GM19324 (cell line): ENCODE measurements around the gene CCS.
"Not testable (repeated sequence)": the region's sequence is repeated elsewhere in the genome, so short reads cannot be mapped to it uniquely, and the experiment has no call there.

Experiments used
- ATAC-seq: cut with Tn5 transposase; IDR thresholded peaks from one replicate; pipeline ENCODE4 v1.9.1; 2021; ENCODE audit warnings: mild to moderate bottlenecking, moderate library complexity; ENCODE audit not compliant: unreplicated experiment, low FRiP score

CCS gene

DNA sequence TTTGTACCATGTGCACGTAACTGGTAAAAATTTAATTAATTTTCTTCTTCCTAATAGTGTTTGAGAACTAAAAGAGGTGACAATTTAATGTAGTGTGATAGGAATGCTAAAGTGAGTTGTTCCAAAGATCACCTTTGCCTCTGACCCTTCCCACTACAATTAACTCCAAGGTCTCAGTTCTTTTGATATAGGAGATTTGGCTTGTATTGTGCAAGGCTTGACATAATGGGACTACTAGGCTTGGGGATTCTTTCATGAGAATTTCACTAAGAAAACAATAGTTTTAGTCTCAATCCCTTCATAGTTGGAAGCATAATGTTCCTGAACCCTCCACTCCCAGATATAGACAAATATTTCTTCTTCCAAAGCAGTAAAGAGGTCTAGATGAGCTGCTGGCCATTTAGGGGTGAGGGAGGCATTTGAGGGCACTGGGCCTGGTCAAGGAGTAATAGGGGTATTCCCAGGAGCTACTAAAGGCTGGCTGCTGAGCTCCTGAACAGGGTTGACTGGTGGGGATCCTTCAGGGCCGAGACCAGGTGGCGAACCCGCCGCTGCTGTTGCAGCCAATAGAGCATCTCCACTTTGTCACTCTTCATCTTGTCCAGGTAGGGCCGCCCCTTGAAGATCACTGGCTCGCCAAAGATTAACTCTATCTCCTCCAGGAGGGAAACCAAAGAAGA, 2.8 kb upstream of the CCS start:
- ATAC-seq = no peak

GRCh38 chr11:66591175-66591574, 1.8 kb upstream of the CCS start:
- ATAC-seq = no peak

DNA sequence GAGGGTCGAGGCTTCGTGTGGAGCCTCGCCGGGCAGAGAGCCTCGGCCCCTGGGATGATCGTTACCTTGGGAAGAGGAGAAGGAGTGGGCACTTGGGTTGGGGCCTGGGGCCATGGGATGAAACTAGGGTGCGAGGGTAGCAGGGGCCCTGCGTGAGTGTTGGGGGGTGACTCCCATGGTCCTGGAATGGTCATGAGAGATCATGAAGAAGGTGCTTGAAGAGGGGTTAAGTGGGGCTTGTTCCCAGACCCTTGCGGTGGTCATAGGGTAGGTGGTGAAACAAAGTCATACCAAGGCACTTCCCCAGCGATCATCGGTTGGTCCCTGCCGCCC, 284 bp downstream of the CCS start:
- ATAC-seq = no peak

- ATAC-seq = no peak
Measured at GRCh38 chr11:66593650-66594049, 665 bp downstream of the CCS start.

DNA sequence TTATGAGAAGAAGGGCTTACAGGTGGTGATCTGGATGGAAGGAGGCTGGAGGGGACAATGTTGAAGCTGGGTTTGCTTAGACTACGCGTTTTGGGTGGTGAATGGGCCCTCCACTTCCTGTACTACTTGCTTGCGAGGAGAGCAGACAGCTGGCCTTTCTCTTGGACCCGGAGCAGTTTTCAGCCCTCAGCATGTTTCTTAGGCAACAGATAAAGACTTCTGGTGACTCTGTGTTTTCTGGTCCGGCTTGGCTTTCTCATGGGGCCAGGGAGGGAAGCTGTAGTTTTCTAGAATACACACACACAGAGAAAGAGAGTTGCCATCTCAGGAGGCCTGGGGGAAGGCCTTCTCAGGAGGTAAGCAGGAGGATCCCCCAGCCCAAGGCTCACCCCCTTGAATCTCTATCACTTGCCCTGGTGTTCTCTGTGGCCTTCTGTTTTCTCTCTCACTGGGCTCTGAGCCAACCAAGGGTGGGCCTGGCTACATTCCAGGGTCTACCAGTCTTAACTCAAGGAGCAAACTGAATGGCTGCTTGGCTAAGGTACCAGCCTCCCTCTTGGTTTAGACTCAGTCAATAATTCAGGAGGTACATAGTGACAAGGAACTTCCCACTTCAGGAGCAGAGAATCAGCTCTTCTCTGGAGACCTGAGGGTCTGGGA, 2.4 kb downstream of the CCS start:
- no peak for ATAC-seq

DNA sequence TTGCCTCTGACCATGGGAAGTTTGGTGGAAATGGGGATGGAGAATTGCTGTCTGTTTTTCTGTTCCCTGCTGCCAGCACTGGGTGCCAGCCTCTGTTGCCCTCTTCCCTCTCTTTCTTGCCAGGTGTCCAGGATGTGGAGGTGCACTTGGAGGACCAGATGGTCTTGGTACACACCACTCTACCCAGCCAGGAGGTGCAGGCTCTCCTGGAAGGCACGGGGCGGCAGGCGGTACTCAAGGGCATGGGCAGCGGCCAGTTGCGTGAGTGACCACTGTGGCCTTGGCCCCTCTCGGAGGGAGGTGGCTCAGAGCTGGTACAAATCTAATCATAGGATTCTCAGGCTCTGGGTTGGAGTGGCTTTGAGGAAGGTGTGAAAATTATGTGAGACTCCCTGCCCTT, 6.0 kb downstream of the CCS start:
- no peak for ATAC-seq

GRCh38 chr11:66600219-66600618, 7.2 kb downstream of the CCS start:
- no peak for ATAC-seq

GRCh38 chr11:66600631-66601233, 7.7 kb downstream of the CCS start:
- ATAC-seq = no peak

GRCh38 chr11:66603072-66603471, 10.1 kb downstream of the CCS start:
- no peak for ATAC-seq

- ATAC-seq = no peak
Measured at GRCh38 chr11:66604155-66604554, 11.2 kb downstream of the CCS start.

DNA sequence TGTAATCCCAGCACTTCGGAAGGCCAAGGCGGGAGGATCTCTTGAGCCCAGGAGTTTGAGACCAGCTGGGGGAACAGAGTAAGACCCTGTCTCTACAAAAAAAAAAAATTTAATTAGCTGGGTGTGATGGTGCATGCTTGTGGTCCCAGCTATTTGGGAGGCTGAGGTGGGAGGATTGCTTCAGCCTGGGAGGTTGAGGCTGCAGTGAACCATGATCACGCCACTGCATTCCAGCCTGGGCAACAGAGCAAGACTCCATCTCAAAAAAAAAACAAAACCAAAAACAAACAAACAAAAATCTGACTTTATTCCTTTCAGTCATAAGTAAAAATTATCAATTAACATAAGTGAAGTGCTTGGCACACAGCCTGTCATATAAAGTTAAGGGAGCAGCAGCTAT, 13.6 kb downstream of the CCS start:
- ATAC-seq = not testable (repeated sequence)

- no peak for ATAC-seq
Measured at GRCh38 chr11:66607126-66607834, 14.3 kb downstream of the CCS start.

DNA sequence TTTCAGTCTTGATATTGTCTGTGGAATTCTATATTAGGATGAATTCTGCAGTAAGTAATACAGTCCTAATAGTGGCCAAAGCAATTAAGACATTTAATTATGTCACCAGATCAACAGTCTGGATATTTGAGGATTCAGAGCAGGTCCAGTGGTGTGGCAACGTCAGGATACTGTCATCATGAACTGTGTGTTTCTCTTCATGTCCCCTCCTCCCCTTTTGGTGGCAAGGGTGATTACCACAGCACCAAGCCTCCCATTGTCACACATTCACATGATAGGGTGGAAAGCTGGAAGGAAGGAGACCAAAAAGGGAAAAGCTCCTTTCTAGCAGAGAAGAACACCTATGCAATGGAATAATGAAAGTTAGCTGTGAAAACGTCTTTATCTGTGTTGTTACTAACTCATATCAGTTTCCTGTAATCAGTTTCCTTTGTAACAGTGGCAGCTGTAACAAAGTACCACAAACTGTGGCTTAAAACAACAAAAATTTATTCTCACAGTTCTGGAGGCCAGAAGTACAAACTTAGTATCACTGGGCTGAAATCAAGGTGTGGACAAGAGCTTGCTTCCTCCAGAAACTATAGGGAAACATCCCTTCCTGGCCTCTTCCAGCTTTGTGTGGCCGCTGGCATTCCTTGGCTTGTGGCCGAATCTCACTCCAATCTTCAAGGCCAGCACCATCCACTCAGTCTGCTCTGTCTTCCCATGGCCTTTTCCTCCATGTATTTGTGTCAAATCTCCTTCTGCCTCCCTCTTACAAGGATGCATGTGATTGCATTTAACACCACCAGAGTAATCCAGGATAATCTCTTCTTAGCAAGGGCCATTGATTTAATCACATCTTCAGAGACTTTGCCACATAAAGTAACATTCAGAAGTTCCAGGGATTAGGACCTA, 17.0 kb downstream of the CCS start:
- ATAC-seq = no peak

DNA sequence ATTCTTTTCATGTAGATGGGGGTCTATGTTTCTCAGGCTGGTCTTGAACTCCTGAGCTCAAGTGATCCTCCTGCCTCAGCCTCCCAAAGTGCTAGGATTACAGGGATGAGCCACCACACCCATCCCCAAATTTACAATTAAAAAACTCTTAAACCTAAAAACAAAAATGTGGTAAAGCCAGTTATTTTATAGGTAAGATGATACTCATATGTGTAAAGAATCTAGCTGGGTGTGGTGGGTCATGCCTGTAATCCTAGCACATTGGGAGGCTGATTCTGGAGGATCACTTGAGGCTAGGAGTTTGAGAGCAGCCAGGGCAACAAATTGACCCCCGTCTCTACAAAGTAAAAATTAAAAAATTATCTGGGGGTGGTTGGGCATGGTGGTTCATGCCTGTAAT, 19.5 kb downstream of the CCS start:
- ATAC-seq = no peak

GRCh38 chr11:66614073-66614472, 21.1 kb downstream of the CCS start:
- ATAC-seq = no peak

DNA sequence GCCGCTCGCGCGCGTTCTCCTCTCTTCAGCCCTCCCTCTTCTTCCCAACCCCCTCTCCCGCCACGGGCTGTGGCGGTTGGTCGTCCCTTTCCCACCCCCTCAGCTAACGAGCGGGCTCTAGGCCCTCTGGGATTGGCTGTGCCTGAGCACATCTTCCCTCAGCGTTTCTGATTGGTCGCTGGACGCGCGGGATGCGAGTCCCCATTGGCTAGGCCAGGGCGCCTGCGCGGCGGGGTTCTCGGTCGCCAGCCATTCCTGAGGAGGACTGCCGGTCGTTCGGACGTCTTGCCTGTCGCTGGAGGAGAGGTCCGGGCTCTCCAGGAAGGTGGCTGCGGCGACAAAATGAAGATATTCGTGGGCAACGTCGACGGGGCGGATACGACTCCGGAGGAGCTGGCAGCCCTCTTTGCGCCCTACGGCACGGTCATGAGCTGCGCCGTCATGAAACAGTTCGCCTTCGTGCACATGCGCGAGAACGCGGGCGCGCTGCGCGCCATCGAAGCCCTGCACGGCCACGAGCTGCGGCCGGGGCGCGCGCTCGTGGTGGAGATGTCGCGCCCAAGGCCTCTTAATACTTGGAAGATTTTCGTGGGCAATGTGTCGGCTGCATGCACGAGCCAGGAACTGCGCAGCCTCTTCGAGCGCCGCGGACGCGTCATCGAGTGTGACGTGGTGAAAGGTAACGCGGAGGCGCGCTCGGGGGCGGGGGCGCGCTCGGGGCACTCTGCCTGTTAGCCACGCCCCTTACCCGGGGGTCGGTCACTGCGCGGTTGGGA, 23.6 kb downstream of the CCS start, which contains the start of gene RBM14:
RBM14 (plus strand) TSS at position 252 of the 776 bp plus-strand sequence; CDS start at position 343, 91 bp downstream.
- ATAC-seq = peak; percentile 93

- no peak for ATAC-seq
Measured at GRCh38 chr11:66617155-66617834, 24.3 kb downstream of the CCS start.

GRCh38 chr11:66619080-66619554, 26.1 kb downstream of the CCS start:
- no peak for ATAC-seq

GRCh38 chr11:66624450-66624849, 31.5 kb downstream of the CCS start:
- ATAC-seq = no peak
